Lower lobe of right lung (tissue), 2 donors: ENCODE results near the gene PEX10. TPM values are rescaled to one million over a fixed set of nuclear protein-coding genes. Genes with fewer than 3 reads are reported as not detected.

ENCODE experiments used
- ATAC-seq, 2 donors: fragments of 200-7000 bp; cut with Tn5 transposase; one replicate each; pipeline ENCODE4 v1.9.1; 2020 to 2022; ENCODE audit warnings: mild to moderate bottlenecking in 2 of 2, moderate library complexity in 2 of 2
- DNase-seq: peaks from one replicate; pipeline ENCODE4 v3.0.0-alpha.2; 2020
- H3K27ac ChIP-seq: fragments of 200-600 bp; one replicate; pipeline ENCODE4 v1.8.0; 2022
- H3K27me3 ChIP-seq: fragments of 200-600 bp; one replicate; pipeline ENCODE4 v1.8.0; 2022; ENCODE audit warnings: low read depth
- H3K36me3 ChIP-seq: fragments of 200-600 bp; one replicate; pipeline ENCODE4 v1.8.0; 2022; ENCODE audit warnings: mild to moderate bottlenecking
- H3K4me1 ChIP-seq: fragments of 200-600 bp; one replicate; pipeline ENCODE4 v1.8.0; 2022
- H3K4me3 ChIP-seq: fragments of 200-600 bp; one replicate; pipeline ENCODE4 v1.8.0; 2022; ENCODE audit warnings: mild to moderate bottlenecking
- H3K9me3 ChIP-seq: fragments of 200-600 bp; one replicate; pipeline ENCODE4 v1.8.0; 2022
- CTCF ChIP-seq: fragments of 200-600 bp; IDR thresholded peaks from one replicate; pipeline ENCODE4 v1.8.0; 2022; ENCODE audit warnings: antibody characterized with exemption, mild to moderate bottlenecking
- intact Hi-C: fragments of 100-400 bp; cut with DNase I; formaldehyde crosslinking; loops from one replicate; pipeline ENCODE4 v1.11.0; 2022
- total RNA-seq: library from RNA; stranded (reverse); fragmentation: NEBNext Ultra II Directional; extraction: Animal tissue kit (Norgen Biotek cat#: 25700); gene quantifications from one replicate; pipeline ENCODE4 v1.2.1, GENCODE V29; 2021
- donor health status: DM: no; HTN: yes; CAD: no; lungs with severe emphysema.

The PEX10 gene
- total RNA-seq, 1 donor from 2014 or later: 12.4 TPM

GRCh38 chr1:2451741-2452140, 39.4 kb upstream of the PEX10 start:
- Histone ChIP-seq H3K27ac (no peak overlapping the region), H3K27me3 (peaks cover 56% of the 10 kb centered on the region), H3K4me3 (no peak overlapping the region), H3K4me1 (no peaks in the 10 kb centered on the region), H3K36me3 (no peaks in the 10 kb centered on the region), H3K9me3 (no peaks in the 10 kb centered on the region)
- TF ChIP-seq CTCF: no peak
- DNase-seq: no peak
- ATAC-seq: no peak
- intact Hi-C loops: no loop called here

- TF ChIP-seq CTCF: no peak
- Histone ChIP-seq H3K27me3 (peaks cover 60% of the 10 kb centered on the region), H3K36me3 (no peaks in the 10 kb centered on the region), H3K4me3 (no peak overlapping the region), H3K9me3 (no peaks in the 10 kb centered on the region), H3K27ac (no peak overlapping the region), H3K4me1 (no peaks in the 10 kb centered on the region)
- no peak for DNase-seq
- ATAC-seq: no peak
- intact Hi-C loops: no loop called here
Measured at GRCh38 chr1:2449636-2450454, 37.5 kb upstream of the PEX10 start.

- ATAC-seq (no peak), DNase-seq (no peak)
- intact Hi-C loops: no loop called here
Measured at GRCh38 chr1:2448098-2448445, 35.7 kb upstream of the PEX10 start.

GRCh38 chr1:2447276-2448097, 35.1 kb upstream of the PEX10 start:
- Histone ChIP-seq H3K4me3 (no peak overlapping the region), H3K4me1 (no peaks in the 10 kb centered on the region), H3K36me3 (no peaks in the 10 kb centered on the region), H3K27me3 (peaks cover 56% of the 10 kb centered on the region), H3K27ac (no peak overlapping the region), H3K9me3 (no peaks in the 10 kb centered on the region)
- ATAC-seq (no peak), DNase-seq (no peak)
- intact Hi-C loops: no loop called here
- no peak for TF ChIP-seq CTCF

More at GRCh38 chr1:2448098-2448445, 35.7 kb upstream of the PEX10 start:
- H3K4me3 ChIP-seq: no peak overlapping the region
- peaks cover 56% of the 10 kb centered on the region for H3K27me3 ChIP-seq
- TF ChIP-seq CTCF: no peak
- H3K36me3 ChIP-seq: no peaks in the 10 kb centered on the region
- H3K27ac ChIP-seq: no peak overlapping the region
- no peaks in the 10 kb centered on the region for H3K9me3 ChIP-seq
- no peaks in the 10 kb centered on the region for H3K4me1 ChIP-seq

GRCh38 chr1:2446861-2447260, 34.5 kb upstream of the PEX10 start:
- H3K27me3 ChIP-seq: peaks cover 56% of the 10 kb centered on the region
- ATAC-seq (no peak), DNase-seq (no peak)
- H3K36me3 ChIP-seq: no peaks in the 10 kb centered on the region
- no peaks in the 10 kb centered on the region for H3K4me1 ChIP-seq
- H3K4me3 ChIP-seq: no peak overlapping the region
- H3K27ac ChIP-seq: no peak overlapping the region
- TF ChIP-seq CTCF: no peak
- intact Hi-C loops: no loop called here
- no peaks in the 10 kb centered on the region for H3K9me3 ChIP-seq
